Bladder microvascular endothelial cell (primary cell): ENCODE data around the gene LMO1. TPM values are rescaled to one million over a fixed set of nuclear protein-coding genes. Genes with fewer than 3 reads are reported as not detected.

Experiments used
- total RNA-seq: library from RNA; depleted of rRNA; stranded (reverse); fragments of >200 nt; gene quantifications from 2 replicates; pipeline ENCODE4 v1.2.3, GENCODE V29; 2014

The LMO1 gene
- total RNA-seq = not detected in 2 replicates

GRCh38 chr11:8263769-8264410 is at the start of gene LMO1:
LMO1 (minus strand) TSS chr11:8263878; CDS start chr11:8263362, 516 bp downstream.

Other genes with a start within 250 kb of the LMO1 start
- gene TUB, start 182.7 kb downstream of the LMO1 start, total RNA-seq = 0.16 and 2.3 TPM in 2 replicates
- gene RIC3, start 94.9 kb downstream of the LMO1 start, total RNA-seq = not detected in 2 replicates